WTC11 (cell line): ENCODE measurements around the gene ULK4. TPM values are rescaled to one million over a fixed set of nuclear protein-coding genes. Genes with fewer than 3 reads are reported as not detected.
A peak's percentile ranks its signal among the peaks of the same experiment; 100 is the strongest.

Source experiments
- ATAC-seq: fragments of 200-7000 bp; cut with Tn5 transposase; 2 replicates; pipeline ENCODE4 v1.10.0; 2021; ENCODE audit warnings: mild to moderate bottlenecking, moderate library complexity
- CTCF ChIA-PET: fragments of 300-600 bp; sonication (Branson Sonifier 250); formaldehyde crosslinking; loops from one replicate; lab custom pipeline; 2021; ENCODE audit warnings: antibody characterized with exemption; lab: Charles Lee
- POLR2A ChIA-PET: fragments of 350-600 bp; sonication (Branson Sonifier 250); formaldehyde crosslinking; loops from one replicate; lab custom pipeline; 2021; ENCODE audit warnings: antibody characterized with exemption; lab: Charles Lee
- DNase-seq: peaks from one replicate; pipeline ENCODE4 v3.0.0; 2021; ENCODE audit warnings: low spot score
- H3K27ac Mint-ChIP-seq: 2 replicates; pipeline ENCODE4 v1.8.0; 2021; ENCODE audit warnings: mixed read lengths
- H3K27me3 Mint-ChIP-seq: 2 replicates; pipeline ENCODE4 v1.8.0; 2021; ENCODE audit warnings: low read depth, mild to moderate bottlenecking, moderate library complexity, mixed read lengths
- H3K36me3 Mint-ChIP-seq: 2 replicates; pipeline ENCODE4 v1.8.0; 2021; ENCODE audit warnings: mixed read lengths
- H3K4me1 Mint-ChIP-seq: 2 replicates; pipeline ENCODE4 v1.8.0; 2022; ENCODE audit warnings: mixed read lengths
- H3K4me3 Mint-ChIP-seq: 2 replicates; pipeline ENCODE4 v1.8.0; 2021; ENCODE audit warnings: mild to moderate bottlenecking, moderate library complexity, mixed read lengths
- H3K9me3 Mint-ChIP-seq: 2 replicates; pipeline ENCODE4 v1.8.0; 2021; ENCODE audit warnings: mixed read lengths
- ATF1 ChIP-seq: sonication (generic); formaldehyde crosslinking; IDR thresholded peaks from 2 replicates; pipeline ENCODE4 v1.8.1; 2023; ENCODE audit warnings: mild to moderate bottlenecking, moderate library complexity, missing genetic modification reagents
- CREM ChIP-seq: sonication (generic); formaldehyde crosslinking; IDR thresholded peaks from 2 replicates; pipeline ENCODE4 v1.8.1; 2022; ENCODE audit warnings: mild to moderate bottlenecking, missing genetic modification reagents, moderate library complexity
- CTCF ChIP-seq: fragments of 200-600 bp; IDR thresholded peaks from 2 replicates; pipeline ENCODE4 v1.8.0; 2022; ENCODE audit warnings: antibody characterized with exemption
- FOXJ3 ChIP-seq: sonication (generic); formaldehyde crosslinking; IDR thresholded peaks from 2 replicates; pipeline ENCODE4 v1.9.0; 2021; ENCODE audit warnings: missing genetic modification reagents, mild to moderate bottlenecking, borderline replicate concordance
- FOXP1 ChIP-seq: sonication (generic); formaldehyde crosslinking; IDR thresholded peaks from 2 replicates; pipeline ENCODE4 v1.8.0; 2022; ENCODE audit warnings: missing genetic modification reagents, mild to moderate bottlenecking, moderate library complexity, borderline replicate concordance
- GTF2I ChIP-seq: fragments of 250-450 bp; sonication (Bioruptor Pico); conservative IDR thresholded peaks from 2 replicates; pipeline ENCODE4 v1.4.0; 2021; ENCODE audit warnings: mild to moderate bottlenecking
- HMGA2 ChIP-seq: fragments of 250-450 bp; sonication (Bioruptor Pico); IDR thresholded peaks from 2 replicates; pipeline ENCODE4 v1.4.0; 2021; ENCODE audit warnings: mild to moderate bottlenecking, moderate library complexity
- JUN ChIP-seq: sonication (generic); formaldehyde crosslinking; IDR thresholded peaks from 2 replicates; pipeline ENCODE4 v1.8.0; 2023; ENCODE audit warnings: mild to moderate bottlenecking, missing genetic modification reagents
- KAT7 ChIP-seq: sonication (generic); formaldehyde crosslinking; IDR thresholded peaks from 2 replicates; pipeline ENCODE4 v1.8.1; 2023; ENCODE audit warnings: missing genetic modification reagents, mild to moderate bottlenecking, borderline replicate concordance
- MYBL2 ChIP-seq: sonication (generic); formaldehyde crosslinking; IDR thresholded peaks from 2 replicates; pipeline ENCODE4 v1.8.1; 2023; ENCODE audit warnings: mild to moderate bottlenecking, moderate library complexity, missing genetic modification reagents
- NFATC4 ChIP-seq: fragments of 250-450 bp; sonication (Bioruptor Pico); IDR thresholded peaks from 2 replicates; pipeline ENCODE4 v1.9.0; 2021; ENCODE audit warnings: mild to moderate bottlenecking
- NR1H2 ChIP-seq: sonication (generic); formaldehyde crosslinking; IDR thresholded peaks from 2 replicates; pipeline ENCODE4 v1.9.0; 2021; ENCODE audit warnings: mild to moderate bottlenecking, moderate library complexity, missing genetic modification reagents
- PRDM15 ChIP-seq: sonication (generic); formaldehyde crosslinking; IDR thresholded peaks from 2 replicates; pipeline ENCODE4 v1.8.0; 2022; ENCODE audit warnings: missing genetic modification reagents
- RELA ChIP-seq: sonication (generic); formaldehyde crosslinking; IDR thresholded peaks from 2 replicates; pipeline ENCODE4 v1.8.1; 2022; ENCODE audit warnings: missing genetic modification reagents, mild to moderate bottlenecking, borderline replicate concordance
- ZNF232 ChIP-seq: sonication (generic); formaldehyde crosslinking; IDR thresholded peaks from 2 replicates; pipeline ENCODE4 v1.8.0; 2022; ENCODE audit warnings: mild to moderate bottlenecking, missing genetic modification reagents
- total RNA-seq: library from RNA; stranded (reverse); gene quantifications from 3 replicates; pipeline ENCODE4 v1.2.3, GENCODE V29; 2021
- TF ChIP-seq, protein P1 (sequence below): fragments of 250-450 bp; sonication (Bioruptor Pico); conservative IDR thresholded peaks from 2 replicates; pipeline ENCODE4 v1.9.0; 2021; ENCODE audit warnings: mild to moderate bottlenecking
- TF ChIP-seq, protein P2 (sequence below): sonication (generic); formaldehyde crosslinking; IDR thresholded peaks from 2 replicates; pipeline ENCODE4 v1.8.1; 2023; ENCODE audit warnings: mild to moderate bottlenecking, missing genetic modification reagents, borderline replicate concordance
- TF ChIP-seq, protein P3 (sequence below): sonication (generic); formaldehyde crosslinking; IDR thresholded peaks from 2 replicates; pipeline ENCODE4 v1.8.0; 2023; ENCODE audit warnings: missing genetic modification reagents
- TF ChIP-seq, protein P4 (sequence below): sonication (generic); formaldehyde crosslinking; IDR thresholded peaks from 2 replicates; pipeline ENCODE4 v1.8.1; 2023; ENCODE audit warnings: mild to moderate bottlenecking, missing genetic modification reagents

Gene ULK4
- total RNA-seq, 1 experiment from 2014 or later = 9.2 TPM

DNA sequence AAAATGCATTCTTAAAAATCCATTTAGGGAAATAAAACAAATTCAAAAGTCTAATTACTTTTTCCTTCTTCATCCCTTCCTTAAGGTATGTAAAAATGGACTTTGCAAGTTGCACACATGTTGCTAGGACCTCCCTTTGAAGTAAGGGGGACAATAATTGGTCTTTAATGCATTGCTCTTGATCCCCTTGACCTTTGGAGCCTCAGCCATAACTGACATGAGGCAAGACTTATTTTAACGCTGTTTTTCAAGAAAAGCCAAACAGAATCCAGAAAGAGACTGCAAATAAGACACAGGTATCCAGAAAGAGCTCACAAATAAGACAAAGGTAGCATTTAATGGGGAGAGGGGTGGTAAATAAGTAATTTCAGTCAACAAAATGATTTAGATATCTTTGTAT, 301.4 kb downstream of the ULK4 start:
- DNase-seq = no peak

DNA sequence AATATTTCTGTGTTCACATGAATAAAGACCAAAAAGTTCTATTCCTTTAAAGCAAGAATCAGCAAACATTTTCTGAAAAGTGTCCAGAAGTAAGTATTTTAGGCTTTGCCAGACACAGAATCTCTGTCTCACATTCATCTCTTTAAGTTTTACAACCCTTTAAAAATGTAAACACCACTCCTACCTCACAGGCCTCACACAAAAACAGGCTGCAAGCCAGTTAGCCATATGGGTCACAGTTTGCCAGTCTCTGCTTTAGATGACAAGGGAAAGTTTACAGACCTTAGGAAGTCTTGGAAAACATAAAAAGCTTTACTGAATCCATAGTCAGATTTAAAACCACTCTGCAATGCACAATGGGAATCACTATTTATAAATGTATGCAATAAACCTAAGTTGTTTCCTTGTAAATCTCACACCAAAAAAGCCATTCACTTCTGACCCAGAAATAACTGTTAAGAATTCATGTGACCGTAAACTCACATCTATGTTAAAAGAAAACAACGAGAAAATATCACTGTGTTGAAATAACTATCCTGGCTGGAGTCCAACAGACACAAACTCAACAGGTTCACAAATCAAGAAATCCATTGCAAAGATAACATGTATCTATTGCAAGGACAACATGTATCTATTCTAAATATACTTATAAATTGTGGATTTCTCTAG, 308.2 kb downstream of the ULK4 start:
- Mint-ChIP-seq H3K4me1 (peaks cover 17% of the 10 kb centered on the region), H3K9me3 (peaks cover 7% of the 10 kb centered on the region), H3K36me3 (peaks cover 11% of the 10 kb centered on the region), H3K27ac (peak overlapping the region; percentile 30), H3K27me3 (no peaks in the 10 kb centered on the region), H3K4me3 (no peak overlapping the region)
- no peak for DNase-seq
- TF ChIP-seq, protein P1, sequence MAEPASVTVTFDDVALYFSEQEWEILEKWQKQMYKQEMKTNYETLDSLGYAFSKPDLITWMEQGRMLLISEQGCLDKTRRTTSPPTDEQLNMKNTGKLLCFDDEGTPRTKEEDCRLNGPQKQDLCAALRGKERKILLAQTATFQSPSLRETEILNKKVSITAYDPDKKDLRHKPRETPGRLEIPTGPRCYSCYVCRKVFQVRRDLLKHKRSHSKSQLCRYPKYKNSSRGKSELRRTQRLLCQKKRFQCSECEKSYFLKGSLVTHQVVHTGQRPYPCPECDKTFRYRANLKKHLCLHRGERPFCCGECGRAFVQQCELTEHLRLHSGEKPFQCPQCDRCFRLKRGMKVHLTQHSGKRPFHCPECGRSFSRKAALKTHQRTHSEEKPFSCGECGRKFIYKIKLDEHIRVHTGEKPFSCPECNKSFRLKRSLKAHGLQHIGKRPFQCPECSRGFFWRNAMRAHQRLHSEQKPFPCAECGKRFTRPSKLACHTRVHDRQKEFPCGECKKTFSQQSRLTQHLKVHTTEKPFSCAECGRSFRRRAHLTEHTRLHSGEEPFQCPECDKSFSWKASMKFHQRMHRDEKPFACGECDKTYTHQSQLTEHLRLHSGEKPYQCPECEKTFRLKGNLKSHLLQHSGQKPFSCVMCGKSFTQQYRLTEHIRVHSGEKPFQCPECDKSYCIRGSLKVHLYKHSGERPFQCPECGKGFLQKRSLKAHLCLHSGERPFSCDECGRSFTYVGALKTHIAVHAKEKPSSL (CRISPR knock-in tag) = no peak
- TF ChIP-seq, protein P2, sequence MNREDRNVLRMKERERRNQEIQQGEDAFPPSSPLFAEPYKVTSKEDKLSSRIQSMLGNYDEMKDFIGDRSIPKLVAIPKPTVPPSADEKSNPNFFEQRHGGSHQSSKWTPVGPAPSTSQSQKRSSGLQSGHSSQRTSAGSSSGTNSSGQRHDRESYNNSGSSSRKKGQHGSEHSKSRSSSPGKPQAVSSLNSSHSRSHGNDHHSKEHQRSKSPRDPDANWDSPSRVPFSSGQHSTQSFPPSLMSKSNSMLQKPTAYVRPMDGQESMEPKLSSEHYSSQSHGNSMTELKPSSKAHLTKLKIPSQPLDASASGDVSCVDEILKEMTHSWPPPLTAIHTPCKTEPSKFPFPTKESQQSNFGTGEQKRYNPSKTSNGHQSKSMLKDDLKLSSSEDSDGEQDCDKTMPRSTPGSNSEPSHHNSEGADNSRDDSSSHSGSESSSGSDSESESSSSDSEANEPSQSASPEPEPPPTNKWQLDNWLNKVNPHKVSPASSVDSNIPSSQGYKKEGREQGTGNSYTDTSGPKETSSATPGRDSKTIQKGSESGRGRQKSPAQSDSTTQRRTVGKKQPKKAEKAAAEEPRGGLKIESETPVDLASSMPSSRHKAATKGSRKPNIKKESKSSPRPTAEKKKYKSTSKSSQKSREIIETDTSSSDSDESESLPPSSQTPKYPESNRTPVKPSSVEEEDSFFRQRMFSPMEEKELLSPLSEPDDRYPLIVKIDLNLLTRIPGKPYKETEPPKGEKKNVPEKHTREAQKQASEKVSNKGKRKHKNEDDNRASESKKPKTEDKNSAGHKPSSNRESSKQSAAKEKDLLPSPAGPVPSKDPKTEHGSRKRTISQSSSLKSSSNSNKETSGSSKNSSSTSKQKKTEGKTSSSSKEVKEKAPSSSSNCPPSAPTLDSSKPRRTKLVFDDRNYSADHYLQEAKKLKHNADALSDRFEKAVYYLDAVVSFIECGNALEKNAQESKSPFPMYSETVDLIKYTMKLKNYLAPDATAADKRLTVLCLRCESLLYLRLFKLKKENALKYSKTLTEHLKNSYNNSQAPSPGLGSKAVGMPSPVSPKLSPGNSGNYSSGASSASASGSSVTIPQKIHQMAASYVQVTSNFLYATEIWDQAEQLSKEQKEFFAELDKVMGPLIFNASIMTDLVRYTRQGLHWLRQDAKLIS = no peak
- TF ChIP-seq RELA (no peak), ZNF232 (no peak), JUN (CRISPR knock-in tag) (no peak), ATF1 (no peak), FOXJ3 (CRISPR knock-in tag) (no peak), MYBL2 (no peak), FOXP1 (CRISPR knock-in tag) (no peak), KAT7 (CRISPR knock-in tag) (no peak), CTCF (no peak), NFATC4 (CRISPR knock-in tag) (no peak)
- TF ChIP-seq, protein P3, sequence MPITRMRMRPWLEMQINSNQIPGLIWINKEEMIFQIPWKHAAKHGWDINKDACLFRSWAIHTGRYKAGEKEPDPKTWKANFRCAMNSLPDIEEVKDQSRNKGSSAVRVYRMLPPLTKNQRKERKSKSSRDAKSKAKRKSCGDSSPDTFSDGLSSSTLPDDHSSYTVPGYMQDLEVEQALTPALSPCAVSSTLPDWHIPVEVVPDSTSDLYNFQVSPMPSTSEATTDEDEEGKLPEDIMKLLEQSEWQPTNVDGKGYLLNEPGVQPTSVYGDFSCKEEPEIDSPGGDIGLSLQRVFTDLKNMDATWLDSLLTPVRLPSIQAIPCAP (CRISPR knock-in tag) = no peak
- TF ChIP-seq, protein P4, sequence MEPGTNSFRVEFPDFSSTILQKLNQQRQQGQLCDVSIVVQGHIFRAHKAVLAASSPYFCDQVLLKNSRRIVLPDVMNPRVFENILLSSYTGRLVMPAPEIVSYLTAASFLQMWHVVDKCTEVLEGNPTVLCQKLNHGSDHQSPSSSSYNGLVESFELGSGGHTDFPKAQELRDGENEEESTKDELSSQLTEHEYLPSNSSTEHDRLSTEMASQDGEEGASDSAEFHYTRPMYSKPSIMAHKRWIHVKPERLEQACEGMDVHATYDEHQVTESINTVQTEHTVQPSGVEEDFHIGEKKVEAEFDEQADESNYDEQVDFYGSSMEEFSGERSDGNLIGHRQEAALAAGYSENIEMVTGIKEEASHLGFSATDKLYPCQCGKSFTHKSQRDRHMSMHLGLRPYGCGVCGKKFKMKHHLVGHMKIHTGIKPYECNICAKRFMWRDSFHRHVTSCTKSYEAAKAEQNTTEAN = no peak
- CTCF ChIA-PET = interaction anchor here (0.9 kb wide), 1 partner anchor 23 kb away, joined by 3 read pairs; no protein-coding TSS in a partner anchor
- POLR2A ChIA-PET = interaction anchor here (0.6 kb wide), 1 partner anchor 90 kb away, joined by 5 read pairs; no protein-coding TSS in a partner anchor
- no peak for ATAC-seq

More for the DNA sequence above, 301.4 kb downstream of the ULK4 start:
- H3K4me3 Mint-ChIP-seq = no peak overlapping the region
- TF ChIP-seq HMGA2 (CRISPR knock-in tag) = no peak
- no peak for TF ChIP-seq CREM (CRISPR knock-in tag)
- no peak for TF ChIP-seq GTF2I (CRISPR knock-in tag)
- TF ChIP-seq NR1H2 (CRISPR knock-in tag) = no peak
- no peak for TF ChIP-seq PRDM15 (CRISPR knock-in tag)
- ChIA-PET CTCF (no interaction called here), POLR2A (interaction anchor here (0.6 kb wide), 1 partner anchor 90 kb away, joined by 3 read pairs; no protein-coding TSS in a partner anchor)
- no peaks in the 10 kb centered on the region for H3K27me3 Mint-ChIP-seq
- no peak overlapping the region for H3K27ac Mint-ChIP-seq
- H3K36me3 Mint-ChIP-seq = peaks cover 11% of the 10 kb centered on the region
- H3K4me1 Mint-ChIP-seq = no peaks in the 10 kb centered on the region
- ATAC-seq = no peak
- peaks cover 13% of the 10 kb centered on the region for H3K9me3 Mint-ChIP-seq
